HPDE6-E6E7 (cell line): ENCODE data around the gene RABGGTA.
"Not testable (repeated sequence)": the region's sequence is repeated elsewhere in the genome, so short reads cannot be mapped to it uniquely, and the experiment has no call there.

Source experiments
- DNase-seq: peaks from one replicate; pipeline ENCODE4 v3.0.0; 2011; ENCODE audit warnings: missing footprints; ENCODE audit errors: extremely low spot score

The RABGGTA gene

DNA sequence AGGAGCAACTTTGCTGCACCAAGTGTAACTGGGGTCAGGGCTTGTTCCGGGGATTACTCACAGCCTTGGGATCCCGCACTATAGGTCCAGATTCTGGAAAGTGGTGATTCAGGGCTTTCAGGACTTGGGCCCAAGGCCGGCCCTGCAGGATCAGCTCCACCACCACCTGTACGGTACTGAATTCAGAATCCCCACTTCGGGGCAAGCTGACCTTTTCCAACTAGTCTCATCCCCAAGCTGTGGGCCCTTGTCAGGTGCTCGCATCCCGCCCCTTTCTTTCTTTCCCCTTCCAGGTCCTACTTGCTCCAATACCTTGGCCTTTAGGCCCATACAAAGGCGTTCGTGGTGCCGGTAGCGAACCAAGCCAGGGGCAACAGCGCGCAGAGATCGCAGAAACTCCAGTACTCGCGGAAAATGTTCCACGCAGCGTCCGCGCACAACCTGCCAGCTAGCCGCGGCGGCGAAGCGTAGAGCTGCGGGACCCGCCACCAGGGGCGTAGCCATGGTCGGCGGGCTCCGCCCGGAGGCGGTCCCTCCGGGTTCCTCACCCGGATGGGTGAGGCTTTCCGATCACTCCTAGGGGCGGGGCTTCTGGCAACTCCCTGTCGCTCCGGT lies 29.5 kb downstream of the RABGGTA start:
- DNase-seq = peak; percentile 96

- no peak for DNase-seq
Measured at GRCh38 chr14:24240110-24240918, 31.1 kb downstream of the RABGGTA start.

- no peak for DNase-seq
Measured at GRCh38 chr14:24238527-24239037, 32.8 kb downstream of the RABGGTA start.

- peak; percentile 49 for DNase-seq
Measured at GRCh38 chr14:24238123-24238522, 33.3 kb downstream of the RABGGTA start.

- no peak for DNase-seq
Measured at GRCh38 chr14:24237463-24237955, 33.9 kb downstream of the RABGGTA start.

DNA sequence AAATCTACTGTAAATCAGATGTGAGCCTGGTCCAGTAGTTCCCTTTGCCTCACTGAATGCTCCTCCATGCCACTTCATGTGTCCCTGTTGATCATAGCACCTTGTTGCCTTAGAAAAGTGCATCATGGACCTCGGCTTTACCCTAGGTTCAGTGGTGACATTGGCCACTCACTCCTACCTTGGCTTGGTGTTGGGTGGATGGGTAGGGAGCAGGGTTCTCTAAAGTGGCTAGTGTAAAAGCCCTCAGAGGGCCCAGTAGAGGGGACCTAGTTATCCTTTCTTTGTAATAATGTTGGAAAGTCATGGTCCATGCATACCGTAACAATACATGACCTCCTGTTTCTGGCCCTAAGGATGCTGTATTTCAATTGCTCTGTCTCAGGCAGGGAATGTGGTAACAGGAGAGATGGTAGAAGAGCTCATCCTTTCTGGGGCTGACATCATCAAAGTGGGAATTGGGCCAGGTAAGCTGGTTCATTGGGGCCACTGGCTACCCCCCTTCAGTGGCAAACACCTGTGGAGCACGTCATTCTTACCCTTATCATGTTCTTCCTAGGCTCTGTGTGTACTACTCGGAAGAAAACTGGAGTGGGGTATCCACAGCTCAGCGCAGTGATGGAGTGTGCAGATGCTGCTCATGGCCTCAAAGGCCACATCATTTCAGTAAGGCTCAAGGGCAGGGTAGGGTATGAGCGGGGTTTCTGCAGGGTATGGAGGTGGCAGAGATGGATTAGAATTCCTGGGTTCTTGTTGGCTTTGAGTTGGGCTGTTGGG lies 34.5 kb downstream of the RABGGTA start:
- no peak for DNase-seq

GRCh38 chr14:24235804-24236688 lies 35.4 kb downstream of the RABGGTA start:
- DNase-seq = no peak

- DNase-seq = no peak
Measured at GRCh38 chr14:24234095-24235005, 37.0 kb downstream of the RABGGTA start.

DNA sequence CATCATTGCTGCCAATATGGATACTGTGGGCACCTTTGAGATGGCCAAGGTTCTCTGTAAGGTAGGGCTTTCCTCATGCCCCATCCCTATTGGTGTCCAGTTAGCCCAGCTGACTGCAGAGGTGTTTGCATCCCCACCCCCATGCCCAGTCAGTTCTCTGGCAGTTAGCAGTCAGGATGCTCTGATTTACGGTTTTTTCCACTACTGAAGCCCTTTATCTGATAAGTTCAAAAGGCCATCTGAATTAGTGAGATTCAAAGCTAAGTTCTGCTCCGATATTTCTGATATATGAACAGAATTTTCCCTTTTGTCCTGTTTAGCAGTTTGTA lies 37.9 kb downstream of the RABGGTA start:
- no peak for DNase-seq

GRCh38 chr14:24232645-24233537 lies 38.5 kb downstream of the RABGGTA start, which contains the start of gene GMPR2:
GMPR2 (plus strand) TSS chr14:24232929; CDS start chr14:24233254, 325 bp downstream.
- DNase-seq = no peak

DNA sequence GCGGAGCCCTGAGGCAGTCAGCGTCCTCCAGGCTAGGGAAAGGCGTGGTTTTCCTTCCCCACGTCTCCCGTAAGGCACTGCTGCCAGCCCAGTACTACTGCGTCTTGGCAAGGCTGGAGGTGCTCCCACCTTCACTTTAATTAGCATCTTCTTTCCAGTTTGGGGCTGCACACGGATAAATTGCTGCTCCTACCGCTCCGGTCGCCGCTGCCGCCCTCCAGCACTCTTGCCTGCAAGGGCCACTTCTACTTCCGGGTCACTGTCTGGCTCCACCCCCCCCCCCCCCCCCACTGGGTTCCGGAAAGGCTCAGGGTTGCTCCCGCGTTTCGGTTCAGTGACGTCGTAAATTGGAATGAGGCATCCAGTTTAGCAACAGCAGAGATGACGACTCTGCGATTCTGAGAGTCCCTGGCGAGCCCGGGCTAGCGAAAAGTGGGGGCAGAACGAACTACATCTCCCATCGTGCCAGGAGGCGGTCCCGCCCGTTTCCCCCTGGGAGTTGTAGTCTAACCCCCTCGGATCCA lies 39.2 kb downstream of the RABGGTA start, which contains the start of gene NEDD8:
Gene NEDD8 (minus strand): TSS at position 247 of the 524 bp plus-strand sequence. CDS start 100 bp downstream, at position 147.
- DNase-seq = peak; percentile 95

- no peak for DNase-seq
Measured at GRCh38 chr14:24231263-24232120, 39.9 kb downstream of the RABGGTA start.

DNA sequence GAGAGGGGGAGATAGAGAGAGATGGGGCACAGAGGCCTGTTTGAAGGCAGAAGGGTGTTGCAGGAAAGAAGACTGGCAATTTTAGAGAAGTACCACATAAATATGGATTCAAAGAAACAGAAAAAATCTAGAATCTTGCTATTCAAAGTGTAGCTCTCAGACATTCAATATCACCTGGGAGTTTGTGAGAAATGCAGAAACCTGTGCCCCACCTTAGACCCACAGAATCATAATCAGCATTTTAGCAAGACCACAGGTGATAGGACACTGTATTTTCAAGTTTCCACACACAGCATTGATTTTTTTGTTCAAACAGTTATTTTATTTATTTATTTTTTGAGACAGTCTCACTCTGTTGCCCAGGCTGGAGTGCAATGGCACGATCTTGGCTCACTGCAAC lies 42.5 kb downstream of the RABGGTA start:
- DNase-seq = no peak

GRCh38 chr14:24226473-24226872 lies 44.9 kb downstream of the RABGGTA start:
- DNase-seq = no peak

GRCh38 chr14:24224618-24225071 lies 46.8 kb downstream of the RABGGTA start:
- peak; percentile 44 for DNase-seq

GRCh38 chr14:24222987-24223386 lies 48.4 kb downstream of the RABGGTA start:
- not testable (repeated sequence) for DNase-seq

DNA sequence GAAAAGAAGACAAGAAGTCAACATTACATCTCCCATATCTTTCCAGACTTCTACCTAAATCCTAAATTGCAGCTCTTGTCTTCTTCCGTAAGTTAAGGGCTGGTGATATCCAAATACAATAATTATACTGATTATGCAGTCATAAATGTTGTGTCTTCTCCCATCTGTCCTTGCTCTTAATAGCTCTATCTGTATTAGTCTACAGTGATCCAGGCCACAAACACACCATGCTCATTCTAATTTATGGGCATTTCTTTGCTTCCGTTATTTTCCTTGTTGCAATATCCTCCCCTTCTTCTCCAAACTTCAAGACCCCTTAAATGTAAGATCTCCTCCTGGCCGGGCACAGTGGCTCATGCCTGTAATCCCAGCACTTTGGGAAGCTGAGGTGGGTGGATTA lies 51.9 kb downstream of the RABGGTA start:
- no peak for DNase-seq

DNA sequence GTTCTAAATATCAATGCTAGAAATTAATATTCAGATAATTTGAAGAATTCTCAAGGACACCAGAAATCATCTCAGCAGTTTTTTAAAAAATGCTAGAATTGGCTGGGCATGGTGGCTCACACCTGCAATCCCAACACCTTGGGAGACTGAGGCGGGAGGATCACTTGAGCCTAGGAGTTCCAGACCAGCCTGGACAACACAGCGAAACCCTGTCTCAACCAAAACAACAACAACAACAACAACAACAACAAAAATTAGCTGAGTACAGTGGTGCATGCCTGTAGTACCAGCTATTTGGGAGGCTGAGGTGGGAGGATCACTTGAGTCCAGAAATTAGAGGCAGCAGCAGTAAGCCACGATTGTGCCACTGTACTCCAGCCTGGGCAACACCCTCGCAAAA lies 52.3 kb downstream of the RABGGTA start:
- no peak for DNase-seq
